Liver (tissue), 9 donors: ENCODE results near the gene THAP7. TPM values are rescaled to one million over a fixed set of nuclear protein-coding genes. Genes with fewer than 3 reads are reported as not detected.

ENCODE experiments used
- DNase-seq: peaks from one replicate; pipeline ENCODE4 v3.0.0-alpha.2; 2017; ENCODE audit warnings: low spot score
- H3K27ac ChIP-seq, 2 donors: one replicate each; pipeline ENCODE4 v1.7.0; 2013; ENCODE audit warnings: inconsistent platforms in 2 of 2, low read length in 2 of 2, control low read depth in 1 of 2, low read depth in 1 of 2, mild to moderate bottlenecking in 1 of 2
- H3K27me3 ChIP-seq, 4 donors: one replicate each; pipeline versions ENCODE4 v1.6.1 to v1.7.0; 2013; ENCODE audit warnings: low read length in 3 of 4, inconsistent platforms in 1 of 4, mild to moderate bottlenecking in 1 of 4, moderate library complexity in 1 of 4; ENCODE audit not compliant: control insufficient read depth in 4 of 4, insufficient read depth in 4 of 4
- H3K36me3 ChIP-seq, 4 donors: one replicate each; pipeline versions ENCODE4 v1.6.1 to v1.7.0; 2013; ENCODE audit warnings: low read length in 3 of 4, mild to moderate bottlenecking in 3 of 4, low read depth in 1 of 4, moderate library complexity in 1 of 4; ENCODE audit not compliant: control insufficient read depth in 4 of 4, insufficient read depth in 3 of 4
- H3K4me1 ChIP-seq, 4 donors: one replicate each; pipeline versions ENCODE4 v1.6.1 to v1.7.0; 2013; ENCODE audit warnings: low read length in 3 of 4, mild to moderate bottlenecking in 3 of 4, moderate library complexity in 1 of 4; ENCODE audit not compliant: control insufficient read depth in 4 of 4, insufficient read depth in 4 of 4
- H3K4me3 ChIP-seq, 3 donors: one replicate each; pipeline versions ENCODE4 v1.6.1 to v1.7.0; 2013; ENCODE audit warnings: low read length in 3 of 3, control low read depth in 1 of 3, low read depth in 1 of 3, mild to moderate bottlenecking in 1 of 3
- H3K9ac ChIP-seq, 2 donors: one replicate each; pipeline ENCODE4 v1.7.0; 2013; ENCODE audit warnings: low read length in 2 of 2, mild to moderate bottlenecking in 2 of 2, moderate library complexity in 2 of 2, control low read depth in 1 of 2, low read depth in 1 of 2
- H3K9me3 ChIP-seq, 4 donors: one replicate each; pipeline versions ENCODE4 v1.6.1 to v1.7.0; 2013; ENCODE audit warnings: low read length in 3 of 4; ENCODE audit not compliant: control insufficient read depth in 4 of 4
- FOXA1 ChIP-seq: IDR thresholded peaks from 2 replicates; pipeline ENCODE4 v1.6.1; 2016; ENCODE audit warnings: antibody characterized with exemption
- GABPA ChIP-seq, 2 donors: IDR thresholded peaks in 1 of 2; conservative IDR thresholded peaks in 1 of 2; 2 replicates each; pipeline ENCODE4 v1.6.1; 2016; ENCODE audit warnings: antibody characterized with exemption in 2 of 2, mild to moderate bottlenecking in 1 of 2, moderate library complexity in 1 of 2
- HNF4A ChIP-seq, 2 donors: conservative IDR thresholded peaks; 2 replicates each; pipeline ENCODE4 v1.6.1; 2016; ENCODE audit warnings: antibody characterized with exemption in 2 of 2, mild to moderate bottlenecking in 2 of 2
- JUND ChIP-seq, 2 donors: IDR thresholded peaks; 2 replicates each; pipeline ENCODE4 v1.6.1; 2016; ENCODE audit warnings: antibody characterized with exemption in 2 of 2
- MAX ChIP-seq: IDR thresholded peaks from 2 replicates; pipeline ENCODE4 v1.6.1; 2016; ENCODE audit warnings: antibody characterized with exemption
- NR2F2 ChIP-seq: IDR thresholded peaks from 2 replicates; pipeline ENCODE4 v1.6.1; 2016; ENCODE audit warnings: antibody characterized with exemption
- RXRA ChIP-seq, 2 donors: IDR thresholded peaks; 2 replicates each; pipeline ENCODE4 v1.6.1; 2017 to 2018; ENCODE audit warnings: antibody characterized with exemption in 2 of 2, mild to moderate bottlenecking in 1 of 2
- SP1 ChIP-seq: IDR thresholded peaks from 2 replicates; pipeline ENCODE4 v1.6.1; 2018; ENCODE audit warnings: antibody characterized with exemption, mild to moderate bottlenecking
- YY1 ChIP-seq: IDR thresholded peaks from 2 replicates; pipeline ENCODE4 v1.6.1; 2016; ENCODE audit warnings: antibody characterized with exemption, mild to moderate bottlenecking
- ZBTB33 ChIP-seq: IDR thresholded peaks from 2 replicates; pipeline ENCODE4 v1.6.1; 2016; ENCODE audit warnings: antibody characterized with exemption
- WGBS: extraction: QIAGEN DNeasy Blood & Tissue Kit; methylation state at CpG from one replicate; pipeline ENCODE4 v1.1.7; 2013; 5-methylcytosine and 5-hydroxymethylcytosine counted together
- polyA plus RNA-seq, 2 donors: library from polyadenylated mRNA; stranded (reverse) in 1 of 2; unstranded in 1 of 2; fragments of 200-250 nt in 1 of 2; fragments of >200 nt in 1 of 2; fragmentation: Nextera tagmentation in 1 of 2; extraction: Ambion mirVana in 1 of 2; gene quantifications; one replicate each; pipeline versions ENCODE4 v1.2.1 to v1.2.3, GENCODE V29; 2013 to 2015
- total RNA-seq, 2 donors: library from RNA; depleted of rRNA; stranded (reverse); fragments of >200 nt; gene quantifications; one replicate each; pipeline ENCODE4 v1.2.3, GENCODE V29; 2014
- TF ChIP-seq, protein P1 (sequence below): IDR thresholded peaks from 2 replicates; pipeline ENCODE4 v1.6.1; 2016; ENCODE audit warnings: antibody characterized with exemption, mild to moderate bottlenecking
- TF ChIP-seq, protein P2 (sequence below): IDR thresholded peaks from 2 replicates; pipeline ENCODE4 v1.6.1; 2016; ENCODE audit warnings: antibody characterized with exemption
- TF ChIP-seq, protein P3 (sequence below): fragments of 150-350 bp; IDR thresholded peaks from 2 replicates; pipeline ENCODE4 v1.5.1; 2017; ENCODE audit warnings: improper control_type of control experiment, low read depth, low read length; ENCODE audit not compliant: missing input control
- donor health status: healthy.
- donor health status: healthy.
- donor health status: healthy.
- donor health status: healthy.
- donor health status: healthy.

THAP7 gene
- total and polyA plus RNA-seq, 4 donors = 10.4 to 21.9 (median 19.4) TPM

- H3K9ac ChIP-seq = no peak overlapping the region
- no peaks in the 10 kb centered on the region for H3K9me3 ChIP-seq
Measured at GRCh38 chr22:20998411-20999336, 3.2 kb downstream of the THAP7 start.

DNA sequence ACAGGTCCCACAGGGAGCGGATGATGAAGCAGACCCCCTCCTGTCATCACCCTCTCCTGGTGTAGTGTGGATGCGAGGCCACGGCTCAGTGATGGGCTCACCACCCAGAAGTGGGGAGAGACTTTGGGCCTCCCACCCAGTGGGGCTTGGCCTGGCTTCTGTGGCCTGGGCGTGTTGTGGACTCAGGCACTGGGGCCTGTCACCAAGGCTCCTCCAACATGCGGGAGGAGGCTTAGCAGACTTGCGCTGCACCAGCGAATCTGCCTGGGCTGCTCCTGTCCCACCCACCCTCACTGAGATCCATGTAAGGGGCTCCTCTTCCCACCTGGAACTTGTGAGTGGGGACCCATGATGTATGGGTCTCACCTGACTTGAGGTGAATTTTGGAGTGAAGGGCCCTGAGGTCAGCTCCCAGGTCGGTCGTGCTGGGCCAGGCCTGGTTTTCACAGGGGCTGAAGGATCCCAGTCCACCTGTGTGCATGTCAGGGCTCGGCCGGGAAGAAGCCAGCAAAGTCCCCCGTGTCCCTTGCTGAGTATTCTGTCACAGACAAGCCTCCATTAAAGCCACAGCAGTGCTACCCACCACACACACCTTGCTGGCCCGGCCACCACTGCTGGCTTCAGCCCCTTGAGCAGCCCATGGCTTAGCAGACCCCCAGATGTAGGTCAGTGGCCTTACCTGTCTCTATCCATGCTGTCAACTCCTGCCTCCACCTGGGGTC, 4.2 kb downstream of the THAP7 start:
- Histone ChIP-seq H3K27me3 (no peaks in the 10 kb centered on the region), H3K9me3 (no peaks in the 10 kb centered on the region), H3K27ac (no peak overlapping the region), H3K9ac (no peak overlapping the region), H3K4me1 (peaks cover 6 to 25% (median 16%) of the 10 kb centered on the region in 4 donors), H3K4me3 (no peak overlapping the region), H3K36me3 (peaks cover 2 to 49% (median 5%) of the 10 kb centered on the region in 4 donors)
- 92% methylated on average over 13 of the region's 13 CpGs for WGBS
- no peak for DNase-seq
- TF ChIP-seq HNF4A (conservative IDR thresholded peaks at IDR 0.05) (no peak), RXRA (IDR thresholded peaks at IDR 0.05) (no peak), NR2F2 (no peak), SP1 (no peak), YY1 (no peak), FOXA1 (no peak), GABPA (IDR thresholded peaks at IDR 0.05 in 1 of 2, conservative IDR thresholded peaks at IDR 0.05 in 1 of 2) (no peak), ZBTB33 (no peak), JUND (IDR thresholded peaks at IDR 0.05) (no peak), MAX (no peak)
- TF ChIP-seq, protein P1, sequence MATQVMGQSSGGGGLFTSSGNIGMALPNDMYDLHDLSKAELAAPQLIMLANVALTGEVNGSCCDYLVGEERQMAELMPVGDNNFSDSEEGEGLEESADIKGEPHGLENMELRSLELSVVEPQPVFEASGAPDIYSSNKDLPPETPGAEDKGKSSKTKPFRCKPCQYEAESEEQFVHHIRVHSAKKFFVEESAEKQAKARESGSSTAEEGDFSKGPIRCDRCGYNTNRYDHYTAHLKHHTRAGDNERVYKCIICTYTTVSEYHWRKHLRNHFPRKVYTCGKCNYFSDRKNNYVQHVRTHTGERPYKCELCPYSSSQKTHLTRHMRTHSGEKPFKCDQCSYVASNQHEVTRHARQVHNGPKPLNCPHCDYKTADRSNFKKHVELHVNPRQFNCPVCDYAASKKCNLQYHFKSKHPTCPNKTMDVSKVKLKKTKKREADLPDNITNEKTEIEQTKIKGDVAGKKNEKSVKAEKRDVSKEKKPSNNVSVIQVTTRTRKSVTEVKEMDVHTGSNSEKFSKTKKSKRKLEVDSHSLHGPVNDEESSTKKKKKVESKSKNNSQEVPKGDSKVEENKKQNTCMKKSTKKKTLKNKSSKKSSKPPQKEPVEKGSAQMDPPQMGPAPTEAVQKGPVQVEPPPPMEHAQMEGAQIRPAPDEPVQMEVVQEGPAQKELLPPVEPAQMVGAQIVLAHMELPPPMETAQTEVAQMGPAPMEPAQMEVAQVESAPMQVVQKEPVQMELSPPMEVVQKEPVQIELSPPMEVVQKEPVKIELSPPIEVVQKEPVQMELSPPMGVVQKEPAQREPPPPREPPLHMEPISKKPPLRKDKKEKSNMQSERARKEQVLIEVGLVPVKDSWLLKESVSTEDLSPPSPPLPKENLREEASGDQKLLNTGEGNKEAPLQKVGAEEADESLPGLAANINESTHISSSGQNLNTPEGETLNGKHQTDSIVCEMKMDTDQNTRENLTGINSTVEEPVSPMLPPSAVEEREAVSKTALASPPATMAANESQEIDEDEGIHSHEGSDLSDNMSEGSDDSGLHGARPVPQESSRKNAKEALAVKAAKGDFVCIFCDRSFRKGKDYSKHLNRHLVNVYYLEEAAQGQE = no peak

More at GRCh38 chr22:20998411-20999336, 3.2 kb downstream of the THAP7 start:
- TF ChIP-seq, protein P2, sequence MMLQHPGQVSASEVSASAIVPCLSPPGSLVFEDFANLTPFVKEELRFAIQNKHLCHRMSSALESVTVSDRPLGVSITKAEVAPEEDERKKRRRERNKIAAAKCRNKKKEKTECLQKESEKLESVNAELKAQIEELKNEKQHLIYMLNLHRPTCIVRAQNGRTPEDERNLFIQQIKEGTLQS = no peak
- TF ChIP-seq, protein P3, sequence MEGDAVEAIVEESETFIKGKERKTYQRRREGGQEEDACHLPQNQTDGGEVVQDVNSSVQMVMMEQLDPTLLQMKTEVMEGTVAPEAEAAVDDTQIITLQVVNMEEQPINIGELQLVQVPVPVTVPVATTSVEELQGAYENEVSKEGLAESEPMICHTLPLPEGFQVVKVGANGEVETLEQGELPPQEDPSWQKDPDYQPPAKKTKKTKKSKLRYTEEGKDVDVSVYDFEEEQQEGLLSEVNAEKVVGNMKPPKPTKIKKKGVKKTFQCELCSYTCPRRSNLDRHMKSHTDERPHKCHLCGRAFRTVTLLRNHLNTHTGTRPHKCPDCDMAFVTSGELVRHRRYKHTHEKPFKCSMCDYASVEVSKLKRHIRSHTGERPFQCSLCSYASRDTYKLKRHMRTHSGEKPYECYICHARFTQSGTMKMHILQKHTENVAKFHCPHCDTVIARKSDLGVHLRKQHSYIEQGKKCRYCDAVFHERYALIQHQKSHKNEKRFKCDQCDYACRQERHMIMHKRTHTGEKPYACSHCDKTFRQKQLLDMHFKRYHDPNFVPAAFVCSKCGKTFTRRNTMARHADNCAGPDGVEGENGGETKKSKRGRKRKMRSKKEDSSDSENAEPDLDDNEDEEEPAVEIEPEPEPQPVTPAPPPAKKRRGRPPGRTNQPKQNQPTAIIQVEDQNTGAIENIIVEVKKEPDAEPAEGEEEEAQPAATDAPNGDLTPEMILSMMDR = no peak
- 81% methylated on average over 7 of the region's 7 CpGs for WGBS
- Histone ChIP-seq H3K27ac (no peak overlapping the region), H3K4me3 (no peak overlapping the region), H3K36me3 (peaks cover 0 to 40% (median 2%) of the 10 kb centered on the region in 4 donors), H3K27me3 (no peaks in the 10 kb centered on the region), H3K4me1 (peaks cover 9 to 30% (median 23%) of the 10 kb centered on the region in 4 donors)
- no peak for DNase-seq
